ENCODE data around the gene CAMLG. TPM values are rescaled to one million over a fixed set of nuclear protein-coding genes. Genes with fewer than 3 reads are reported as not detected.
A peak's percentile ranks its signal among the peaks of the same experiment; 100 is the strongest.

CAMLG gene
- polyA plus RNA-seq, 1 donor from 2014 or later = 37.0 TPM

- no peak overlapping the region for H3K4me3 Mint-ChIP-seq
- H3K27ac Mint-ChIP-seq = peak overlapping the region in 1 of 3 donors; percentile 31
- H3K36me3 Mint-ChIP-seq = peaks cover 4% of the 10 kb centered on the region
These were observed 60.1 kb downstream of the CAMLG start for GRCh38 chr5:134798468-134798867.

More at GRCh38 chr5:134798468-134798867, 60.1 kb downstream of the CAMLG start:
- Mint-ChIP-seq H3K9me3 (no peaks in the 10 kb centered on the region), H3K27me3 (no peaks in the 10 kb centered on the region), H3K4me1 (peaks cover 0 to 4% (median 0%) of the 10 kb centered on the region in 3 donors)

Other genes with a start within 250 kb of the CAMLG start
- 46.7 TPM for gene JADE2, start 212.9 kb upstream of the CAMLG start, polyA plus RNA-seq
- 29.0 TPM for gene SAR1B, start 105.7 kb upstream of the CAMLG start, polyA plus RNA-seq
- 9.1 TPM for gene SEC24A, start 89.8 kb upstream of the CAMLG start, polyA plus RNA-seq
- 24.2 TPM for gene DDX46, start 20.2 kb downstream of the CAMLG start, polyA plus RNA-seq
- gene C5orf24, start 107.4 kb downstream of the CAMLG start, polyA plus RNA-seq = 9.4 TPM
- 14.2 TPM for gene TXNDC15, start 135.8 kb downstream of the CAMLG start, polyA plus RNA-seq
- gene PCBD2, start 166.6 kb downstream of the CAMLG start, polyA plus RNA-seq = 13.9 TPM
- not detected for gene CATSPER3, start 229.4 kb downstream of the CAMLG start, polyA plus RNA-seq